Activated naive CD8-positive, alpha-beta T cell treated with anti-CD3 and anti-CD28 coated beads, Interleukin-2, amount 10 ng/mL, durations not matched to agents 7 days and 5 days (primary cell): ENCODE measurements around the gene HOXC9. TPM values are rescaled to one million over a fixed set of nuclear protein-coding genes. Genes with fewer than 3 reads are reported as not detected.

Experiments used
- ATAC-seq: fragments of 150-1000 bp; cut with Tn5 transposase; one replicate; pipeline ENCODE4 v1.10.0; 2021; ENCODE audit warnings: low read depth, moderate library complexity
- POLR2A ChIA-PET: fragments of 350-600 bp; sonication (Branson Sonifier 250); formaldehyde crosslinking; loops from one replicate; lab custom pipeline; 2021; ENCODE audit warnings: antibody characterized with exemption; lab: Charles Lee
- DNase-seq: peaks from one replicate; pipeline ENCODE4 v3.0.0; 2021
- H3K27ac Mint-ChIP-seq: one replicate; pipeline ENCODE4 v1.8.0; 2022; ENCODE audit warnings: mild to moderate bottlenecking, mixed read lengths
- H3K27me3 Mint-ChIP-seq: one replicate; pipeline ENCODE4 v1.8.0; 2022; ENCODE audit warnings: mild to moderate bottlenecking, moderate library complexity, mixed read lengths
- H3K36me3 Mint-ChIP-seq: one replicate; pipeline ENCODE4 v1.8.0; 2021; ENCODE audit warnings: mild to moderate bottlenecking, mixed read lengths
- H3K4me1 Mint-ChIP-seq: one replicate; pipeline ENCODE4 v1.8.0; 2021; ENCODE audit warnings: mixed read lengths
- H3K4me3 Mint-ChIP-seq: one replicate; pipeline ENCODE4 v1.8.0; 2022; ENCODE audit warnings: mild to moderate bottlenecking, moderate library complexity, mixed read lengths
- H3K9me3 Mint-ChIP-seq: one replicate; pipeline ENCODE4 v1.8.0; 2021; ENCODE audit warnings: mixed read lengths
- total RNA-seq, 2 experiments: library from RNA; stranded (reverse); gene quantifications; one replicate each; pipeline ENCODE4 v1.2.3, GENCODE V29; 2021

Gene HOXC9
- total RNA-seq, 2 experiments from 2014 or later: not detected

- DNase-seq (peak; percentile 83), ATAC-seq (peak; percentile 95)
- Mint-ChIP-seq H3K4me1 (peaks cover 12% of the 10 kb centered on the region), H3K36me3 (no peaks in the 10 kb centered on the region), H3K9me3 (no peaks in the 10 kb centered on the region), H3K27ac (no peak overlapping the region), H3K27me3 (peaks cover 81% of the 10 kb centered on the region), H3K4me3 (peak overlapping the region; percentile 88)
- POLR2A ChIA-PET: interaction anchor here (0.8 to 1.2 kb wide), 7 partner anchors 9 to 262 kb away, joined by 3 to 6 read pairs (median 3); partner anchors contain the start of genes CBX5, HOXC4, HOXC8 and HOXC9
Observed at GRCh38 chr12:54017878-54018467, 18.0 kb downstream of the HOXC9 start.

GRCh38 chr12:54018468-54018984 is 18.6 kb downstream of the HOXC9 start:
- Mint-ChIP-seq H3K36me3 (no peaks in the 10 kb centered on the region), H3K4me1 (peaks cover 12% of the 10 kb centered on the region), H3K4me3 (peak overlapping the region; percentile 88), H3K9me3 (no peaks in the 10 kb centered on the region), H3K27me3 (peaks cover 81% of the 10 kb centered on the region), H3K27ac (no peak overlapping the region)
- POLR2A ChIA-PET: interaction anchor here (0.8 kb wide), 1 partner anchor 197 kb away, joined by 3 read pairs; no protein-coding TSS in a partner anchor
- DNase-seq: no peak
- no peak for ATAC-seq

DNA sequence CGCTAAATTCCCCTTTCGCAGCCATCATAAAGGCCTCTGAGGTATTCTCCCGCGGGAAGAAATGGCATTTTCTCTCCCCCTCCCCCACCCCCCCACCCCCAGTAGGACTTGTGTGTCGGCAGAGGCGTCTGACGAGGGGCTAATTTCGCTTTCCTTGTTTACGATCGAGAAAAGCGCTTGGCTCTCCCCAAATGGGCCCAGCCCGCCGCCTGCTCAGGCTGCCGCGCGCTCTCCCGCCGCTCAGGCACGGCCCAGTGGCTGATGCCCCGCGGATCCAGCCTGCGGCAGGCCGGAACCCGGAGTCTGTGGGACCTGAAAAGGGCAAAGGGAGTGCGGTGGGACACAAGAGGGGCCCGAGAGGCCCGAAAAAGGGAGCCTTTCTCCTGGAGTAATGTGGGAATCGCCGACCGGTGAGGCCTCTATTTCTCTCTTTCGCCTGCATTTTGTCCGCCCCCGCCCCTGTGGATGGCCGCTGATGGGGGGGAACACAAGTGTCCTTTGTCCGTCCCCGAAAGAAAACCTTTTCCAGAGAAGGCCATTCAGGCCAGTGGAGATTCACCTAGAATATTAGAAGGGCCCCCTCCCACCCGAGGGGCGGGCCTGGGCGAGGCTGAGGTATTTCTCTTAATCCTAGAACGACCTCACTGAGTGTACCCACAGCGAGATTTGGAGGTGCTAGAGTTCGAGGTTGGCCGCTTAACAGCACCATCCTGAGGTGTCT is 19.3 kb downstream of the HOXC9 start:
- Mint-ChIP-seq H3K27me3 (peaks cover 81% of the 10 kb centered on the region), H3K4me1 (peaks cover 11% of the 10 kb centered on the region), H3K36me3 (no peaks in the 10 kb centered on the region), H3K9me3 (no peaks in the 10 kb centered on the region), H3K27ac (no peak overlapping the region), H3K4me3 (no peak overlapping the region)
- ATAC-seq: no peak
- POLR2A ChIA-PET: no interaction called here
- DNase-seq: no peak

GRCh38 chr12:54019924-54020590 is 20.1 kb downstream of the HOXC9 start:
- H3K27me3 Mint-ChIP-seq: peaks cover 77% of the 10 kb centered on the region
- H3K27ac Mint-ChIP-seq: no peak overlapping the region
- no peak overlapping the region for H3K4me3 Mint-ChIP-seq
- peaks cover 10% of the 10 kb centered on the region for H3K4me1 Mint-ChIP-seq
- POLR2A ChIA-PET: no interaction called here
- H3K9me3 Mint-ChIP-seq: no peaks in the 10 kb centered on the region
- H3K36me3 Mint-ChIP-seq: no peaks in the 10 kb centered on the region
- ATAC-seq: no peak
- DNase-seq: no peak

DNA sequence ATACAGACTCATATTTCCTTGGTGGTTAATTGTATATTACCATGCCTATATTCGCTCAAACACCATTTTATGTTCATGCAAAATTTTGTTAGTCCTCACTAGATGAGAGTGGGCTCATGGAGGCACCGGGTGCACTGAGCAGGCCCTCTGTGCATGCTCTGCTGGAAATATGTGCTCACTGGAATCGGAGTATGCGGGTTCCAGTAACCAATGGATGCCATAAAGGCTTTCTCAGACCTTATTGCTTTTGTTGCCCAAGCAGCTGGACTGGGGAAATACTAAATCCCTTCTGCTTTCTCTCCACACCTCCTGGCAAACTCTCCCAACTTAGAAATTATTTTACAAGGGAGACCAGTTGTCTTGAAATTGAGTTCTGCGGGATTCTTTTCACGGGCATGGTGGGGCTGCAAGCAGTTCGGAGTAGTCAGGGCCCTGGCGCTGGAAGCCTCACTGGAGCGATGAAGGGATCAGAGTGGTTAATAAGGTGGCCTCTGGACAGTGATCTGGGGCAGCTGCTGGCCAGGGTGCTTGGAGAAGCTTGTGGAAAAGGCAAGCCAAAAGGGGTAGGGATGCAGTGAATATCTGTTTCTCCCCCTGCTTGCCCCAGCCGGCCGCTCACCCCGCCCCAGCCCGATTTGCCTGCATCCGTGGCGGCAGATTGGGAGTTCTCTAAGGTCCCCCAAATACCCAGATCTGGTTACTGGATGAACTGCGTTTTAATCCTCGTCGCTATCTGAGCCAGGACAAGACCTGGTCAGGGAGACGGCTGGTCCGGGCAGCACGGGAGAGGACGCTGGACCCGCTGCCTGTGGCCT is 20.8 kb downstream of the HOXC9 start:
- peaks cover 11% of the 10 kb centered on the region for H3K4me1 Mint-ChIP-seq
- H3K9me3 Mint-ChIP-seq: no peaks in the 10 kb centered on the region
- H3K36me3 Mint-ChIP-seq: no peaks in the 10 kb centered on the region
- DNase-seq: no peak
- ATAC-seq: no peak
- H3K27ac Mint-ChIP-seq: no peak overlapping the region
- H3K4me3 Mint-ChIP-seq: no peak overlapping the region
- peaks cover 77% of the 10 kb centered on the region for H3K27me3 Mint-ChIP-seq
- POLR2A ChIA-PET: no interaction called here

GRCh38 chr12:54021432-54022013 is 21.6 kb downstream of the HOXC9 start:
- Mint-ChIP-seq H3K27ac (no peak overlapping the region), H3K4me3 (no peak overlapping the region), H3K4me1 (peaks cover 15% of the 10 kb centered on the region), H3K27me3 (peaks cover 77% of the 10 kb centered on the region), H3K9me3 (no peaks in the 10 kb centered on the region), H3K36me3 (no peaks in the 10 kb centered on the region)
- ATAC-seq (no peak), DNase-seq (no peak)
- POLR2A ChIA-PET: no interaction called here

DNA sequence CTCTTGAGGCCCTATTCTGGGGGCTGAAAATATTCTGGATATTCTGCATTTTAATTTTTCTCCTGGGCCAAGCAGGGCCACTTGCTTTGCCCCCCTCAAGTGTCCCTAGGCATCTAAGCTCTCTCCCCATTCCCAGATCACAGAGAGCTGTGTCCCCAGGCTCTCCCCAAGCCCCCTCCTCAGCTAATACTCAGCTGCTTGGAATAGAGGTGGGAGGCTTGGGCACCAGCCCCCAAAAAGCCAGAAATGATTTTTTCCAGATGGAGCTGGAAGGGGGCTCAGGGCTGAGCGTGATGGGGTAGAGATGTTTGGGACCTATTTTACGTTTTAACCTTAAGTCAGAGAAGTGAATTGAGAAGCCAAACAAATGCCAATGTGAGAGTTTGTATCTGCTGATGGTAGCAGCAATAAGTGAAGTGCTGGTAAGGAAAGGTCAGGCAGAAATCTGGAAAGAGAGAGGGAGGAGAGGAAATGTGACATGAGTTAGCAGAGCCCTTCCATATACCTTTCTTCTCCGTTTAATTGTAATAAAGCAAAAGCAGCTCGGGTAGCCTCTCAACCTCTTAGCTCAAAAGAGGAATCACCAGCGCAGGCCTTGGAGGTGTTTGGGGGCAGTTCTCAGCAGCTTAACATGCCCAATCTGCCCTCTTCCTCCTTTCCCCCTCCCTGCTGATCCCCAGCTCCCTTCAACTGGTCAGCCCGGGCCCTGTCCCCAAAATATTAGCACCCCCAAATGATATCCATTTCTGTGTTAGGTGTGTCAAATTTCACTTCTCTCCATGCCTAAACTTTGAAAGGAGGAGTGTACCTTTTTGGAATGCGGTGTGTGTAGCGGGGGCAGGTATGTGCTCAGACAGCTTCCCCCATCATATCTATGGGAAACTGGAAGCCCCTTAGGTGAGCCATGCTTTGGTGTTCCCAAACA is 23.3 kb downstream of the HOXC9 start:
- H3K27ac Mint-ChIP-seq: no peak overlapping the region
- no peaks in the 10 kb centered on the region for H3K9me3 Mint-ChIP-seq
- DNase-seq (no peak), ATAC-seq (no peak)
- peaks cover 8% of the 10 kb centered on the region for H3K4me1 Mint-ChIP-seq
- peaks cover 82% of the 10 kb centered on the region for H3K27me3 Mint-ChIP-seq
- no peak overlapping the region for H3K4me3 Mint-ChIP-seq
- no peaks in the 10 kb centered on the region for H3K36me3 Mint-ChIP-seq
- POLR2A ChIA-PET: no interaction called here

GRCh38 chr12:54024127-54024526 is 24.2 kb downstream of the HOXC9 start:
- Mint-ChIP-seq H3K27me3 (peaks cover 89% of the 10 kb centered on the region), H3K4me1 (peaks cover 11% of the 10 kb centered on the region), H3K9me3 (no peaks in the 10 kb centered on the region), H3K4me3 (no peak overlapping the region), H3K27ac (no peak overlapping the region), H3K36me3 (no peaks in the 10 kb centered on the region)
- no peak for ATAC-seq
- POLR2A ChIA-PET: no interaction called here
- DNase-seq: no peak

- H3K36me3 Mint-ChIP-seq: no peaks in the 10 kb centered on the region
- POLR2A ChIA-PET: no interaction called here
- peaks cover 16% of the 10 kb centered on the region for H3K4me1 Mint-ChIP-seq
- no peak overlapping the region for H3K27ac Mint-ChIP-seq
- H3K27me3 Mint-ChIP-seq: peaks cover 89% of the 10 kb centered on the region
- no peak overlapping the region for H3K4me3 Mint-ChIP-seq
- no peak for ATAC-seq
- no peaks in the 10 kb centered on the region for H3K9me3 Mint-ChIP-seq
- DNase-seq: no peak
Observed at GRCh38 chr12:54024581-54025305, 24.8 kb downstream of the HOXC9 start.

DNA sequence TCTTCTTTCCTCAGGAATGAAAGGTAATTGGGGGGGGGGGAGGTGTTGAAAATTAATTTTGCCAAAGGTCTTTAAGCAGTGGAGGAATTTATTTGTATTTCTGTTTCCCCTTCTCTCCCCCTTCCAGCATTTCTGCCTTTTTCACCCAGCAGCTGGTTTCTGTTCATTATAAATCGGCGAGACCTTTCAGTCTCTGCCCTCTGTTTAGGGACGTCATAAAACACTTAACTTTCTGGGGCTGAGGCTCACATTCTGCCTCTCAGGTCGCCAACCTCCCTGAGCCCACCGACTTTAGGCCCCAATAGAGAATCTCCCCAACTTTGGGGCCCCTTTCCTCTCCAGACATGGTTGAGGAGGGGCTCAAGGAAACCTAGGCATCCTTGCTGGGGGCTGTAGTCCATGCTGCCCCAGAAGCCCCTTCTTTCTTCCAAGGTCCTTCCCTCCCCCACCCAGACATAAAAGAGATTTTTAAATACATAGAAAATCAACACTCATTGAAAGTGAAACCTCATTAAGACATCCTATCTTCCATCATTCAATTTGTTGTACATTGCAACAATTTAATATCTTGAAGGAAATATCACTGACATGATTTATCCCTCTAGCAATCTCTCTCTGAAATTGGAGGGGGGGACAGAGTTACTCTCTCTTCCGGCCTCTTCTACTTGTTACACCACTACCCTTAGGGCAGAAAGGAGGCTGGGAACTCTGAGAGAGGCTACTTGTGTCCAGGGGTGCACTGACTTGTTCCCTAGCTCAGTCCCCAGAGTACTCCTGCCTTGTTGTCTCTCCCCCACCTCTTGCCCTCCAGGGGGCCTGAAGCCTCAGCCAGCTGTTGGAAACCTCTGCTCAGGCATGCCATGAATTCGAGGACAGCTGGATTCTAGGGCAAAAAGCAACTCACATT is 25.8 kb downstream of the HOXC9 start:
- DNase-seq: no peak
- Mint-ChIP-seq H3K9me3 (no peaks in the 10 kb centered on the region), H3K27me3 (peaks cover 91% of the 10 kb centered on the region), H3K36me3 (no peaks in the 10 kb centered on the region), H3K4me3 (no peak overlapping the region), H3K4me1 (peaks cover 17% of the 10 kb centered on the region), H3K27ac (no peak overlapping the region)
- ATAC-seq: no peak
- POLR2A ChIA-PET: no interaction called here
